ENCODE measurements around the gene DCXR. TPM values are rescaled to one million over a fixed set of nuclear protein-coding genes. Genes with fewer than 3 reads are reported as not detected.

Gene DCXR
- total and polyA plus RNA-seq, 10 of the 15 experiments (the other 5 are each of a cell fraction or from before 2014, with no cell fraction given), result 12.3 to 139 (median 88.9) TPM

DNA sequence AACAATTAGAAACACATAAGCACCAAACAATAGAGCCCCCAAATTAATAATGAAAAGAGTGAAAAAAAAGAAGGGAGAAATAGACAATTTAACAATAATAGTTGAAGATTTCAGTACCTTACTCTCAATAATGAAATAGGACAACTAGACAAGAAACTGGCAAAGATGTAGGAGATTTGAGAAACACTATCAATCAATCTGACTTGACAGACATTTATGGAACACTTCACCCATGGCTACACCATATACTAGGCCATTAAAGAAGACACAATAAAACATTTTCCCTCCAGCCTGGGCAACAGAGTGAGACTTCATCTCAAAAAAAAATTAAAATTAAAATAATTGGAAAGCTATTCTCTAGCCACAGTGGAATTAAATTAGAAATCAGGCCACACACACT is 33.1 kb upstream of the DCXR start:
- Histone ChIP-seq H4K20me1 (ENCODE audit: control insufficient read depth, insufficient read depth) (no peaks in the 10 kb centered on the region), H3K27ac (ENCODE audit: control insufficient read depth, insufficient read depth) (no peak overlapping the region), H2AFZ (ENCODE audit: control insufficient read depth, low read depth, low read length) (no peak overlapping the region), H3K9me3 (replicated peaks; ENCODE audit: control insufficient read depth, insufficient read depth, low read length) (no peaks in the 10 kb centered on the region), H3K4me1 (ENCODE audit: control insufficient read depth, insufficient read depth, low read length) (no peaks in the 10 kb centered on the region), H3K79me2 (ENCODE audit: control insufficient read depth, insufficient read depth, low read length) (peaks cover 6% of the 10 kb centered on the region), H3K9ac (ENCODE audit: control insufficient read depth, insufficient read depth, low read length) (no peak overlapping the region), H3K27me3 (replicated peaks in 1 of 2; ENCODE audit: control insufficient read depth in 2 of 2, insufficient read depth in 2 of 2, low read length in 1 of 2) (no peaks in the 10 kb centered on the region), H3K4me2 (ENCODE audit: control insufficient read depth, insufficient read depth) (no peak overlapping the region), H3K4me3 (no peak overlapping the region), H3K36me3 (ENCODE audit: control insufficient read depth in 2 of 2, insufficient read depth in 2 of 2, low read length in 1 of 2) (no peaks in the 10 kb centered on the region)
- CTCF ChIA-PET, result interaction anchor here (0.6 to 1.5 kb wide), 2 partner anchors 48 to 135 kb away, joined by 3 read pairs; partner anchors contain the start of gene CENPX
- intact Hi-C loops (cut with micrococcal nuclease; ENCODE audit: unreplicated experiment), result no loop called here
- in situ Hi-C loops (cut with MboI), result no loop called here
- ATAC-seq (no peak), FAIRE-seq (no peak), DNase-seq (ENCODE audit: low read depth, low spot score) (no peak)
- SMC1A ChIA-PET (ENCODE audit: uncharacterized antibody, unreplicated experiment), result no interaction called here
- POLR2A ChIA-PET, result interaction anchor here (0.6 to 0.8 kb wide), 2 partner anchors 17 to 33 kb away, joined by 3 to 4 read pairs; partner anchors contain the start of gene DCXR
- no peak for TF ChIP-seq TCF3 (IDR thresholded peaks at IDR 0.05; ENCODE audit: borderline replicate concordance, insufficient read depth, low read depth, low read length)
- TF ChIP-seq CEBPB (IDR thresholded peaks at IDR 0.05; ENCODE audit: borderline replicate concordance in 1 of 2, low read depth in 2 of 2, low read length in 2 of 2), result no peak
- no peak for TF ChIP-seq NRF1 (conservative IDR thresholded peaks at IDR 0.05; ENCODE audit: low read depth, low read length)
- no peak for TF ChIP-seq RFX5 (IDR thresholded peaks at IDR 0.05; ENCODE audit: low read depth, low read length)
- TF ChIP-seq, protein P1, sequence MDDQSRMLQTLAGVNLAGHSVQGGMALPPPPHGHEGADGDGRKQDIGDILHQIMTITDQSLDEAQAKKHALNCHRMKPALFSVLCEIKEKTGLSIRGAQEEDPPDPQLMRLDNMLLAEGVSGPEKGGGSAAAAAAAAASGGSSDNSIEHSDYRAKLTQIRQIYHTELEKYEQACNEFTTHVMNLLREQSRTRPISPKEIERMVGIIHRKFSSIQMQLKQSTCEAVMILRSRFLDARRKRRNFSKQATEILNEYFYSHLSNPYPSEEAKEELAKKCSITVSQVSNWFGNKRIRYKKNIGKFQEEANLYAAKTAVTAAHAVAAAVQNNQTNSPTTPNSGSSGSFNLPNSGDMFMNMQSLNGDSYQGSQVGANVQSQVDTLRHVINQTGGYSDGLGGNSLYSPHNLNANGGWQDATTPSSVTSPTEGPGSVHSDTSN (IDR thresholded peaks at IDR 0.05; ENCODE audit: insufficient replicate concordance, low read depth, low read length), result no peak
- RAD21 ChIA-PET (ENCODE audit: unreplicated experiment), result no interaction called here
- no TSS peak for BruUV-seq (replicated peaks)
